ENCODE results near the gene SMG6. TPM values are rescaled to one million over a fixed set of nuclear protein-coding genes. Genes with fewer than 3 reads are reported as not detected.

Gene SMG6
- polyA plus RNA-seq, 1 experiment, result 27.3 TPM

- POLR2A ChIA-PET, result interaction anchor here (0.6 kb wide), 1 partner anchor 278 kb away, joined by 12 read pairs; no protein-coding TSS in a partner anchor
Observed at GRCh38 chr17:2344528-2344927, 40.9 kb upstream of the SMG6 start.

GRCh38 chr17:2343421-2343820, 39.8 kb upstream of the SMG6 start:
- TF ChIP-seq CTCF (IDR thresholded peaks at IDR 0.05; ENCODE audit: low read depth, low read length), result no peak

More at GRCh38 chr17:2344528-2344927, 40.9 kb upstream of the SMG6 start:
- no peak for TF ChIP-seq CTCF (IDR thresholded peaks at IDR 0.05; ENCODE audit: low read depth, low read length)
- Histone ChIP-seq H3K27ac (ENCODE audit: low read depth, low read length) (no peak overlapping the region), H3K9me3 (ENCODE audit: control insufficient read depth, insufficient read depth, low read length) (0 out of 2 replicates have a peak, but pooled peaks cover 2% of the 10 kb centered on the region), H3K27me3 (ENCODE audit: control insufficient read depth, insufficient read depth, low read length) (no peaks in the 10 kb centered on the region), H3K4me3 (ENCODE audit: low read depth, low read length) (no peak overlapping the region)
- CTCF ChIA-PET, result interaction anchor here (0.6 kb wide), 1 partner anchor 8 kb away, joined by 4 read pairs; no protein-coding TSS in a partner anchor
- no peak for DNase-seq (ENCODE audit: low read depth, low spot score)

GRCh38 chr17:2338315-2338657, 34.7 kb upstream of the SMG6 start:
- POLR2A ChIA-PET, result interaction anchor here (0.7 to 1.4 kb wide), 5 partner anchors 10 to 80 kb away, joined by 3 to 8 read pairs (median 4); partner anchors contain the start of genes SMG6 and SRR
- Histone ChIP-seq H3K9me3 (ENCODE audit: control insufficient read depth, insufficient read depth, low read length) (peaks cover 3% of the 10 kb centered on the region; the same call in 1 of the 2 replicates), H3K4me3 (ENCODE audit: low read depth, low read length) (peak overlapping the region; percentile 95), H3K27ac (ENCODE audit: low read depth, low read length) (peak overlapping the region; percentile 39), H3K27me3 (ENCODE audit: control insufficient read depth, insufficient read depth, low read length) (no peaks in the 10 kb centered on the region)
- CTCF ChIA-PET, result interaction anchor here (3.2 to 3.6 kb wide), 2 partner anchors 15 to 44 kb away, joined by 14 to 15 read pairs; no protein-coding TSS in a partner anchor
- no peak for DNase-seq (ENCODE audit: low read depth, low spot score)
- no peak for TF ChIP-seq CTCF (IDR thresholded peaks at IDR 0.05; ENCODE audit: low read depth, low read length)

More at GRCh38 chr17:2343421-2343820, 39.8 kb upstream of the SMG6 start:
- no peak overlapping the region for H3K27ac ChIP-seq (ENCODE audit: low read depth, low read length)
- 0 out of 2 replicates have a peak, but pooled peaks cover 3% of the 10 kb centered on the region for H3K9me3 ChIP-seq (ENCODE audit: control insufficient read depth, insufficient read depth, low read length)
- no peaks in the 10 kb centered on the region for H3K27me3 ChIP-seq (ENCODE audit: control insufficient read depth, insufficient read depth, low read length)
- no peak for DNase-seq (ENCODE audit: low read depth, low spot score)
- ChIA-PET CTCF (interaction anchor here (1.5 kb wide), 1 partner anchor 10 kb away, joined by 6 read pairs; no protein-coding TSS in a partner anchor), POLR2A (no interaction called here)
- H3K4me3 ChIP-seq (ENCODE audit: low read depth, low read length), result no peak overlapping the region

- DNase-seq (ENCODE audit: low read depth, low spot score), result no peak
- no peak for TF ChIP-seq CTCF (IDR thresholded peaks at IDR 0.05; ENCODE audit: low read depth, low read length)
- H3K27ac ChIP-seq (ENCODE audit: low read depth, low read length), result peak overlapping the region; percentile 39
- peaks cover 3% of the 10 kb centered on the region; the same call in 1 of the 2 replicates for H3K9me3 ChIP-seq (ENCODE audit: control insufficient read depth, insufficient read depth, low read length)
- H3K27me3 ChIP-seq (ENCODE audit: control insufficient read depth, insufficient read depth, low read length), result no peaks in the 10 kb centered on the region
- H3K4me3 ChIP-seq (ENCODE audit: low read depth, low read length), result peak overlapping the region; percentile 95
- ChIA-PET CTCF (interaction anchor here (1.3 to 3.6 kb wide), 3 partner anchors 10 to 44 kb away, joined by 3 to 15 read pairs (median 14); no protein-coding TSS in a partner anchor), POLR2A (interaction anchor here (0.7 to 1.4 kb wide), 5 partner anchors 11 to 81 kb away, joined by 3 to 8 read pairs (median 4); partner anchors contain the start of genes SMG6 and SRR)
Observed at GRCh38 chr17:2337544-2338314, 34.1 kb upstream of the SMG6 start.
